HG02981 (cell line): ENCODE data around the gene TBX2.
"Not testable (repeated sequence)": the region's sequence is repeated elsewhere in the genome, so short reads cannot be mapped to it uniquely, and the experiment has no call there.

ENCODE experiments used
- ATAC-seq: cut with Tn5 transposase; IDR thresholded peaks from one replicate; pipeline ENCODE4 v1.9.1; 2021; ENCODE audit warnings: mild to moderate bottlenecking, moderate library complexity; ENCODE audit not compliant: unreplicated experiment

The TBX2 gene

GRCh38 chr17:61399131-61400065, at the start of gene TBX2:
TBX2 (plus strand) TSS chr17:61399843; CDS start chr17:61400177, 334 bp downstream.
- ATAC-seq: no peak

- no peak for ATAC-seq
Measured at GRCh38 chr17:61351745-61352407, 47.8 kb upstream of the TBX2 start.

GRCh38 chr17:61352408-61352770, 47.3 kb upstream of the TBX2 start:
- ATAC-seq: no peak

- ATAC-seq: no peak
Measured at GRCh38 chr17:61352781-61353491, 46.7 kb upstream of the TBX2 start.

DNA sequence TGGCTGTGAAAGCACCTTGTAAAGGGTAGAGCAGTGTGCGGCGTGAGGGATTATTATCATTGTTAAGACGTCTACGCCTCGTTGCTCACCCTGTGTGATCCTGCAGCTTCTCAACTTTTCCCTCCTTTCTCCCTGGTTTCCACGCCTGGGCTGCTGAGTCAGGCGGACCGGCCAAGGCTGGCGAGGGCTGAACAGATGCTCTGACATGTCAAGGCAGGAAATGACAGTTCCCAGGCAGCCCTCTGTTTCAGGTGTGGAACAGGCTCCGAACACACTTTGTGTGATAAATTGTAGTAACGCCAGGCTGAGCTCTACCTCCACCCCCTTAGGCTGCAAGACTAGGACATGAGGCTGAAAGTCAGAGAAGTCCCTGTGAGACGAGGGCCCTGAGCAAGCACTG, 46.0 kb upstream of the TBX2 start:
- no peak for ATAC-seq

GRCh38 chr17:61354895-61355874, 44.5 kb upstream of the TBX2 start:
- no peak for ATAC-seq

- ATAC-seq: not testable (repeated sequence)
Measured at GRCh38 chr17:61357061-61357460, 42.6 kb upstream of the TBX2 start.

DNA sequence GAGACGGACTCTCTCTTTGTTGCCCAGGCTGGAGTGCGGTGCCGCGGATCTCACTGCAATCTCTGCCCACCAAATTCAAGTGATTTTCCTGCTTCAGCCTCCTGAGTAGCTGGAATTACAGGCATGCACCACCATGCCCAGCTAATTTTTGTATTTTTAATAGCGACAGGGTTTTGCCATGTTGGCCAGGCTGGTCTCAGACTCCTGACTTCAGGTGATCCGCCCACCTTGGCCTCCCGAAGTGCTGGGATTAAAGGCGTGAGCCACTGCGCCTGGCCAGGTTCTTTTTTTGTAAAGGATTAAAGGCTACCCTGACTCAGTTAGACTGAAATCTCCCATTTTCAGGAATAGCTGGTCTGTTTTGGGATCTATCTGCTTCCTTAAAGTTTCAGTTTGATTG, 40.1 kb upstream of the TBX2 start:
- ATAC-seq: not testable (repeated sequence)

- no peak for ATAC-seq
Measured at GRCh38 chr17:61360318-61360943, 39.2 kb upstream of the TBX2 start.

DNA sequence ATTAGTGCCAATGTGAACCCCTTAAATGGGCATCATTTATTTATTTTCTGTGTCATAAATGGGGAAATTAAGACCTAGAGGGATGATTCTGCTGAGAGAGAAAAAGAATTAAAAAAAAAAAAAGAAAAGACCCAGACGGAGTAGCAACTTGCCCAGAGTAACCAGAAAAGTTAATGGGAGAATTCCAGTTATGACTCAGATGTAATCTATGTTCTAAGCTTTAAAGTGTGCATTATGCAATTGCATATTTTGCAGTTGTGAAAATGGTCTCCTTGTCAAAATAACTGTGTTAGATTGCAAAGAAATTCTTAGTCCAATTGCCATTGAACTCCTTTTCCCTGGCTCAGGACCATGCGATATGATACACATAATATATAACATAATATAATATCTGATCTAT, 38.6 kb upstream of the TBX2 start:
- no peak for ATAC-seq

GRCh38 chr17:61362396-61362795, 37.2 kb upstream of the TBX2 start:
- ATAC-seq: no peak

- ATAC-seq: no peak
Measured at GRCh38 chr17:61362852-61363600, 36.6 kb upstream of the TBX2 start.

- ATAC-seq: no peak
Measured at GRCh38 chr17:61363601-61364462, 35.8 kb upstream of the TBX2 start.

DNA sequence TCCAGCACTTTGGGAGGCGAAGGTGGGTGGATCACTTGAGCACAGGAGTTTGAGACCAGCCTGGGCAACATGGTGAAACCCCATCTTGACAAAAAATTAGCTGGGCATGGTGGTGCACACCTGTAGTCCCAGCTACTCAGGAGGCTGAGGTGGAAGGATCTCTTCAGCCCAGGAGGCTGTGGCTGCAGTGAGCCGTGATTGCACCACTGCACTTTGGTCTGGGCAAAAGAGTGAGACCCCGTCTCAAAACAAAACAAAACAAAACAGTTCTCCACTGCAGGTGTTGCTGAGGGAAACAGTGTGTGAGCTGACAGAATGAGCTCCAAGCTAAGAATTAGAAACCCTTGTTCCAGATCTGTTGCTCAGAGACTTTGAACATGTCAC, 35.2 kb upstream of the TBX2 start:
- ATAC-seq: no peak

GRCh38 chr17:61366076-61366714, 33.4 kb upstream of the TBX2 start:
- ATAC-seq: no peak

- ATAC-seq: no peak
Measured at GRCh38 chr17:61366715-61367413, 32.8 kb upstream of the TBX2 start.
